Measurements from ENCODE around the gene TRHDE.
"Not testable (repeated sequence)": the region's sequence is repeated elsewhere in the genome, so short reads cannot be mapped to it uniquely, and the experiment has no call there.

TRHDE gene

GRCh38 chr12:72610342-72610741 is 338.2 kb downstream of the TRHDE start:
- no peak overlapping the region for H3K27ac ChIP-seq (ENCODE audit: low read depth, low read length)

GRCh38 chr12:72610854-72611358 is 338.7 kb downstream of the TRHDE start:
- Histone ChIP-seq H3K4me1 (ENCODE audit: control insufficient read depth, insufficient read depth, low read length) (peaks cover 48% of the 10 kb centered on the region), H3K27me3 (ENCODE audit: control insufficient read depth, insufficient read depth, low read length) (no peaks in the 10 kb centered on the region), H3K36me3 (ENCODE audit: control insufficient read depth, insufficient read depth, low read length) (no peaks in the 10 kb centered on the region), H3K9me3 (ENCODE audit: control insufficient read depth, insufficient read depth, low read length) (peaks cover 5% of the 10 kb centered on the region; the same call in 1 of the 2 replicates), H3K4me3 (ENCODE audit: low read depth, low read length) (no peak overlapping the region), H3K27ac (ENCODE audit: low read depth, low read length) (peak overlapping the region; percentile 70), H3K9ac (ENCODE audit: low read depth, low read length) (no peak overlapping the region)

More at GRCh38 chr12:72610342-72610741, 338.2 kb downstream of the TRHDE start:
- Histone ChIP-seq H3K36me3 (ENCODE audit: control insufficient read depth, insufficient read depth, low read length) (no peaks in the 10 kb centered on the region), H3K4me1 (ENCODE audit: control insufficient read depth, insufficient read depth, low read length) (peaks cover 48% of the 10 kb centered on the region), H3K4me3 (ENCODE audit: low read depth, low read length) (no peak overlapping the region), H3K9ac (ENCODE audit: low read depth, low read length) (no peak overlapping the region; the same call in 1 of the 2 replicates), H3K9me3 (ENCODE audit: control insufficient read depth, insufficient read depth, low read length) (peaks cover 5% of the 10 kb centered on the region; the same call in 1 of the 2 replicates), H3K27me3 (ENCODE audit: control insufficient read depth, insufficient read depth, low read length) (no peaks in the 10 kb centered on the region)

GRCh38 chr12:72612171-72612570 is 340.0 kb downstream of the TRHDE start:
- Histone ChIP-seq H3K36me3 (ENCODE audit: control insufficient read depth, insufficient read depth, low read length) (no peaks in the 10 kb centered on the region), H3K4me1 (ENCODE audit: control insufficient read depth, insufficient read depth, low read length) (peaks cover 48% of the 10 kb centered on the region), H3K4me3 (ENCODE audit: low read depth, low read length) (no peak overlapping the region), H3K27ac (ENCODE audit: low read depth, low read length) (peak overlapping the region; percentile 70), H3K9ac (ENCODE audit: low read depth, low read length) (no peak overlapping the region), H3K9me3 (ENCODE audit: control insufficient read depth, insufficient read depth, low read length) (no peaks in the 10 kb centered on the region; the same call in 1 of the 2 replicates), H3K27me3 (ENCODE audit: control insufficient read depth, insufficient read depth, low read length) (no peaks in the 10 kb centered on the region)

- Histone ChIP-seq H3K4me3 (ENCODE audit: low read depth, low read length) (no peak overlapping the region), H3K36me3 (ENCODE audit: control insufficient read depth, insufficient read depth, low read length) (no peaks in the 10 kb centered on the region), H3K27me3 (ENCODE audit: control insufficient read depth, insufficient read depth, low read length) (no peaks in the 10 kb centered on the region), H3K9me3 (ENCODE audit: control insufficient read depth, insufficient read depth, low read length) (no peaks in the 10 kb centered on the region), H3K9ac (ENCODE audit: low read depth, low read length) (no peak overlapping the region), H3K4me1 (ENCODE audit: control insufficient read depth, insufficient read depth, low read length) (peaks cover 2% of the 10 kb centered on the region; the same call in 1 of the 2 replicates), H3K27ac (ENCODE audit: low read depth, low read length) (no peak overlapping the region)
Measured at GRCh38 chr12:72618764-72619163, 346.6 kb downstream of the TRHDE start.

- peaks cover 4% of the 10 kb centered on the region; the same call in 1 of the 2 replicates for H3K4me1 ChIP-seq (ENCODE audit: control insufficient read depth, insufficient read depth, low read length)
- H3K27ac ChIP-seq (ENCODE audit: low read depth, low read length), result no peak overlapping the region
- no peaks in the 10 kb centered on the region for H3K9me3 ChIP-seq (ENCODE audit: control insufficient read depth, insufficient read depth, low read length)
Measured at GRCh38 chr12:72622556-72622955, 350.4 kb downstream of the TRHDE start.

GRCh38 chr12:72631926-72632685 is 359.9 kb downstream of the TRHDE start:
- Histone ChIP-seq H3K9ac (ENCODE audit: low read depth, low read length) (no peak overlapping the region), H3K4me3 (ENCODE audit: low read depth, low read length) (no peak overlapping the region), H3K27ac (ENCODE audit: low read depth, low read length) (no peak overlapping the region), H3K9me3 (ENCODE audit: control insufficient read depth, insufficient read depth, low read length) (no peaks in the 10 kb centered on the region), H3K4me1 (ENCODE audit: control insufficient read depth, insufficient read depth, low read length) (peaks cover 7% of the 10 kb centered on the region), H3K27me3 (ENCODE audit: control insufficient read depth, insufficient read depth, low read length) (no peaks in the 10 kb centered on the region), H3K36me3 (ENCODE audit: control insufficient read depth, insufficient read depth, low read length) (no peaks in the 10 kb centered on the region)

More at GRCh38 chr12:72622556-72622955, 350.4 kb downstream of the TRHDE start:
- Histone ChIP-seq H3K27me3 (ENCODE audit: control insufficient read depth, insufficient read depth, low read length) (no peaks in the 10 kb centered on the region), H3K36me3 (ENCODE audit: control insufficient read depth, insufficient read depth, low read length) (no peaks in the 10 kb centered on the region), H3K4me3 (ENCODE audit: low read depth, low read length) (no peak overlapping the region), H3K9ac (ENCODE audit: low read depth, low read length) (no peak overlapping the region)

- Histone ChIP-seq H3K36me3 (ENCODE audit: control insufficient read depth, insufficient read depth, low read length) (no peaks in the 10 kb centered on the region), H3K4me1 (ENCODE audit: control insufficient read depth, insufficient read depth, low read length) (no peaks in the 10 kb centered on the region)
Measured at GRCh38 chr12:72642706-72643105, 370.5 kb downstream of the TRHDE start.

GRCh38 chr12:72647139-72647538 is 375.0 kb downstream of the TRHDE start:
- H3K4me1 ChIP-seq (ENCODE audit: control insufficient read depth, insufficient read depth, low read length), result no peaks in the 10 kb centered on the region
- no peaks in the 10 kb centered on the region for H3K27me3 ChIP-seq (ENCODE audit: control insufficient read depth, insufficient read depth, low read length)
- H3K36me3 ChIP-seq (ENCODE audit: control insufficient read depth, insufficient read depth, low read length), result no peaks in the 10 kb centered on the region
- no peak overlapping the region for H3K9ac ChIP-seq (ENCODE audit: low read depth, low read length)
- H3K9me3 ChIP-seq (ENCODE audit: control insufficient read depth, insufficient read depth, low read length), result no peaks in the 10 kb centered on the region
- H3K27ac ChIP-seq (ENCODE audit: low read depth, low read length), result no peak overlapping the region
- H3K4me3 ChIP-seq (ENCODE audit: low read depth, low read length), result no peak overlapping the region

More at GRCh38 chr12:72642706-72643105, 370.5 kb downstream of the TRHDE start:
- Histone ChIP-seq H3K9me3 (ENCODE audit: control insufficient read depth, insufficient read depth, low read length) (no peaks in the 10 kb centered on the region), H3K27me3 (ENCODE audit: control insufficient read depth, insufficient read depth, low read length) (no peaks in the 10 kb centered on the region), H3K27ac (ENCODE audit: low read depth, low read length) (no peak overlapping the region), H3K9ac (ENCODE audit: low read depth, low read length) (no peak overlapping the region), H3K4me3 (ENCODE audit: low read depth, low read length) (no peak overlapping the region)

- H3K27me3 ChIP-seq (ENCODE audit: control insufficient read depth, insufficient read depth, low read length), result no peaks in the 10 kb centered on the region
- H3K4me1 ChIP-seq (ENCODE audit: control insufficient read depth, insufficient read depth, low read length), result no peaks in the 10 kb centered on the region
- no peak overlapping the region for H3K4me3 ChIP-seq (ENCODE audit: low read depth, low read length)
- no peak overlapping the region for H3K27ac ChIP-seq (ENCODE audit: low read depth, low read length)
- H3K9me3 ChIP-seq (ENCODE audit: control insufficient read depth, insufficient read depth, low read length), result no peaks in the 10 kb centered on the region
- H3K36me3 ChIP-seq (ENCODE audit: control insufficient read depth, insufficient read depth, low read length), result no peaks in the 10 kb centered on the region
- H3K9ac ChIP-seq (ENCODE audit: low read depth, low read length), result no peak overlapping the region
Measured at GRCh38 chr12:72658615-72659014, 386.4 kb downstream of the TRHDE start.

GRCh38 chr12:72660174-72660573 is 388.0 kb downstream of the TRHDE start:
- H3K27ac ChIP-seq (ENCODE audit: low read depth, low read length); H3K4me1 ChIP-seq (ENCODE audit: control insufficient read depth, insufficient read depth, low read length); H3K9me3 ChIP-seq (ENCODE audit: control insufficient read depth, insufficient read depth, low read length); H3K27me3 ChIP-seq (ENCODE audit: control insufficient read depth, insufficient read depth, low read length); H3K9ac ChIP-seq (ENCODE audit: low read depth, low read length); H3K36me3 ChIP-seq (ENCODE audit: control insufficient read depth, insufficient read depth, low read length); H3K4me3 ChIP-seq (ENCODE audit: low read depth, low read length): not testable (repeated sequence)

- H3K9ac ChIP-seq (ENCODE audit: low read depth, low read length), result no peak overlapping the region
- no peak overlapping the region for H3K27ac ChIP-seq (ENCODE audit: low read depth, low read length)
- H3K27me3 ChIP-seq (ENCODE audit: control insufficient read depth, insufficient read depth, low read length), result no peaks in the 10 kb centered on the region
- no peak overlapping the region for H3K4me3 ChIP-seq (ENCODE audit: low read depth, low read length)
- H3K9me3 ChIP-seq (ENCODE audit: control insufficient read depth, insufficient read depth, low read length), result no peaks in the 10 kb centered on the region
- no peaks in the 10 kb centered on the region for H3K36me3 ChIP-seq (ENCODE audit: control insufficient read depth, insufficient read depth, low read length)
- H3K4me1 ChIP-seq (ENCODE audit: control insufficient read depth, insufficient read depth, low read length), result 0 out of 2 replicates have a peak, but pooled peaks cover 2% of the 10 kb centered on the region
Measured at GRCh38 chr12:72673853-72674252, 401.7 kb downstream of the TRHDE start.
